Mesendoderm (in vitro differentiated cells): ENCODE data around the gene SLC35A5.

Experiments used
- DNase-seq: peaks from one replicate; pipeline ENCODE4 v3.0.0; 2013
- H2AK5ac ChIP-seq: 2 replicates; pipeline ENCODE4 v1.6.1; 2013; ENCODE audit warnings: low read length, inconsistent platforms
- H2BK120ac ChIP-seq: 2 replicates; pipeline ENCODE4 v1.6.1; 2013; ENCODE audit warnings: low read depth, mild to moderate bottlenecking, low read length, moderate library complexity, mixed read lengths
- H2BK15ac ChIP-seq: replicated peaks from 2 replicates; pipeline ENCODE4 v1.6.1; 2013; ENCODE audit warnings: low read depth, mild to moderate bottlenecking, moderate library complexity
- H2BK5ac ChIP-seq: 2 replicates; pipeline ENCODE4 v1.6.1; 2013; ENCODE audit warnings: low read length, inconsistent platforms
- H3K18ac ChIP-seq: 2 replicates; pipeline ENCODE4 v1.6.1; 2013; ENCODE audit warnings: mild to moderate bottlenecking, low read length, mixed read lengths
- H3K23ac ChIP-seq: one replicate; pipeline ENCODE4 v1.6.1; 2013; ENCODE audit warnings: low read length
- H3K27ac ChIP-seq: 2 replicates; pipeline ENCODE4 v1.5.1; 2013; ENCODE audit warnings: low read depth, mild to moderate bottlenecking, inconsistent platforms, low read length, moderate library complexity
- H3K27me3 ChIP-seq: 2 replicates; pipeline ENCODE4 v1.6.1; 2013; ENCODE audit warnings: low read length, control low read depth, mild to moderate bottlenecking, inconsistent platforms; ENCODE audit not compliant: insufficient read depth, poor library complexity
- H3K36me3 ChIP-seq: 2 replicates; pipeline ENCODE4 v1.6.1; 2013; ENCODE audit warnings: low read length, inconsistent platforms; ENCODE audit not compliant: control insufficient read depth, insufficient read depth
- H3K4ac ChIP-seq: one replicate; pipeline ENCODE4 v1.6.1; 2013; ENCODE audit warnings: low read depth, mild to moderate bottlenecking, low read length, moderate library complexity
- H3K4me1 ChIP-seq: 2 replicates; pipeline ENCODE4 v1.6.1; 2013; ENCODE audit warnings: low read depth, low read length, inconsistent platforms; ENCODE audit not compliant: control insufficient read depth
- H3K4me2 ChIP-seq: 2 replicates; pipeline ENCODE4 v1.6.1; 2013; ENCODE audit warnings: low read length
- H3K4me3 ChIP-seq: 2 replicates; pipeline ENCODE4 v1.5.1; 2013; ENCODE audit warnings: mild to moderate bottlenecking, low read length
- H3K56ac ChIP-seq: one replicate; pipeline ENCODE4 v1.6.1; 2013; ENCODE audit warnings: low read length
- H3K79me1 ChIP-seq: 2 replicates; pipeline ENCODE4 v1.6.1; 2013; ENCODE audit warnings: low read length, inconsistent platforms
- H3K79me2 ChIP-seq: 2 replicates; pipeline ENCODE4 v1.6.1; 2013; ENCODE audit warnings: mild to moderate bottlenecking, low read length; ENCODE audit not compliant: control insufficient read depth, insufficient read depth
- H3K9ac ChIP-seq: 2 replicates; pipeline ENCODE4 v1.6.1; 2013; ENCODE audit warnings: low read length, inconsistent platforms
- H4K5ac ChIP-seq: one replicate; pipeline ENCODE4 v1.6.1; 2013; ENCODE audit warnings: low read length
- H4K8ac ChIP-seq: one replicate; pipeline ENCODE4 v1.6.1; 2013; ENCODE audit warnings: low read depth, mild to moderate bottlenecking, control low read depth, low read length, moderate library complexity
- WGBS: extraction: QIAGEN DNeasy Blood & Tissue Kit; methylation state at CpG from one replicate; pipeline ENCODE4 v1.1.7; 2013; ENCODE audit warnings: low lambda C conversion rate, missing lambda C conversion rate; ENCODE audit not compliant: insufficient coverage; ENCODE audit errors: extremely low coverage; 5-methylcytosine and 5-hydroxymethylcytosine counted together

Gene SLC35A5

GRCh38 chr3:112593258-112593657, 31.4 kb downstream of the SLC35A5 start:
- H4K5ac ChIP-seq: no peak overlapping the region
- no peak overlapping the region for H3K23ac ChIP-seq
- no peak overlapping the region for H3K18ac ChIP-seq
- no peaks in the 10 kb centered on the region for H3K27me3 ChIP-seq
- no peak overlapping the region for H3K4ac ChIP-seq
- H3K79me2 ChIP-seq: no peaks in the 10 kb centered on the region
- H3K4me1 ChIP-seq: no peaks in the 10 kb centered on the region
- H3K27ac ChIP-seq: no peak overlapping the region
- H3K56ac ChIP-seq: no peak overlapping the region
- no peak overlapping the region for H2BK120ac ChIP-seq
- no peaks in the 10 kb centered on the region for H3K79me1 ChIP-seq
- H2AK5ac ChIP-seq: no peak overlapping the region
- no peak overlapping the region for H3K9ac ChIP-seq
- no peak overlapping the region for H4K8ac ChIP-seq
- H2BK15ac ChIP-seq: no peak overlapping the region
- no peaks in the 10 kb centered on the region for H3K36me3 ChIP-seq
- H2BK5ac ChIP-seq: no peak overlapping the region
- H3K4me3 ChIP-seq: no peak overlapping the region
- H3K4me2 ChIP-seq: no peak overlapping the region
- no peak for DNase-seq

DNA sequence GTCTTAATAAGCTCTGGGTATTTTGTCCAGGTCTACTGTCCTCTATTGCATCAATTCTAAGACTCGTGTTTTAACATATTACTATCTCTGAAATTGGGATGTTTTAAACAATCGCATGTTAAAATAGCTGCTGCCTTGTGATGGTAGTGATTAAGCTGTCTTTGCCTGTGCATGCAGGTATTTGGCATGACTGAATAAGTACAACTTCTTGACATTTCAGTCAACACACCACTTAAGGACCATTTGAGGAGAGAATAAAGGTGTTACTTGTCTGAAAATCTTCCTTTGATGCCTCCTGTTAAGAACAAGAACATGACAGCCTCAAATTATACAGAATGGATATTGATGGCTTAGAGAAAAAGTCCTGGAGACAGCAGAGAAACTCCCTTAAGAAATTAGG, 33.0 kb downstream of the SLC35A5 start:
- Histone ChIP-seq H2AK5ac (no peak overlapping the region), H3K4ac (no peak overlapping the region), H3K4me2 (no peak overlapping the region), H3K23ac (no peak overlapping the region), H3K4me1 (no peaks in the 10 kb centered on the region), H3K79me1 (no peaks in the 10 kb centered on the region), H3K27ac (no peak overlapping the region), H2BK120ac (no peak overlapping the region), H3K9ac (no peak overlapping the region), H4K8ac (no peak overlapping the region), H3K18ac (no peak overlapping the region), H3K56ac (no peak overlapping the region), H2BK15ac (no peak overlapping the region), H4K5ac (no peak overlapping the region), H3K79me2 (no peaks in the 10 kb centered on the region), H3K4me3 (no peak overlapping the region), H3K36me3 (no peaks in the 10 kb centered on the region), H3K27me3 (no peaks in the 10 kb centered on the region), H2BK5ac (no peak overlapping the region)
- DNase-seq: no peak
- WGBS: no CpG with 5 or more reads among the region's 2 CpGs

GRCh38 chr3:112597945-112598344, 36.1 kb downstream of the SLC35A5 start:
- Histone ChIP-seq H3K4me3 (no peak overlapping the region), H2BK15ac (no peak overlapping the region), H3K4me2 (no peak overlapping the region), H3K23ac (no peak overlapping the region), H3K27me3 (no peaks in the 10 kb centered on the region), H4K8ac (no peak overlapping the region), H3K79me2 (no peaks in the 10 kb centered on the region), H3K4ac (no peak overlapping the region), H3K4me1 (no peaks in the 10 kb centered on the region), H2BK5ac (no peak overlapping the region), H3K9ac (no peak overlapping the region), H3K56ac (no peak overlapping the region), H2BK120ac (no peak overlapping the region), H3K36me3 (no peaks in the 10 kb centered on the region), H3K18ac (no peak overlapping the region), H3K27ac (no peak overlapping the region), H3K79me1 (no peaks in the 10 kb centered on the region), H4K5ac (no peak overlapping the region), H2AK5ac (no peak overlapping the region)
- no CpG with 5 or more reads among the region's 2 CpGs for WGBS
- DNase-seq: no peak

DNA sequence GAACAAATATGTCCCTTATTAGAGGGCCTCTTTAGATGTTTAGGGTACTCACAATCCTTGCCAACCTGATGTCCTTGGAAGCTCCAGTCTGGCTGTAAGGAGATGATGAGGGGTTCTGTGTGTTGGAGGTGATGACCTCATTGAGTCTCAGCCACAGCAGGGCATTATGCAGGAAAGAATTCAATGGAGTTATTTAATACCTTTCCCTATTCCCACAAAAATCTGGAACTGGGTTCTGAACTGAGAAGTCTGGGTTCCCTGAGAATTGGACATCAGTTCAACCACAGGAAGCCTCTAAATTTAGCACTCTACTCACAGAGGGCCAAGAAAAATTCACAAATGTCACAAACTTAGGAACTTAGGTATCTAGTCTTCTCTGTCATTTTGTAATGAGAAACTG, 36.9 kb downstream of the SLC35A5 start:
- Histone ChIP-seq H2BK5ac (no peak overlapping the region), H2BK120ac (no peak overlapping the region), H3K4me1 (no peaks in the 10 kb centered on the region), H3K4me2 (no peak overlapping the region), H3K56ac (no peak overlapping the region), H2AK5ac (no peak overlapping the region), H3K18ac (no peak overlapping the region), H3K79me1 (no peaks in the 10 kb centered on the region), H3K4me3 (no peak overlapping the region), H3K4ac (no peak overlapping the region), H4K8ac (no peak overlapping the region), H3K79me2 (no peaks in the 10 kb centered on the region), H3K9ac (no peak overlapping the region), H2BK15ac (no peak overlapping the region), H3K27me3 (no peaks in the 10 kb centered on the region), H3K36me3 (no peaks in the 10 kb centered on the region), H4K5ac (no peak overlapping the region), H3K27ac (no peak overlapping the region), H3K23ac (no peak overlapping the region)
- DNase-seq: no peak

DNA sequence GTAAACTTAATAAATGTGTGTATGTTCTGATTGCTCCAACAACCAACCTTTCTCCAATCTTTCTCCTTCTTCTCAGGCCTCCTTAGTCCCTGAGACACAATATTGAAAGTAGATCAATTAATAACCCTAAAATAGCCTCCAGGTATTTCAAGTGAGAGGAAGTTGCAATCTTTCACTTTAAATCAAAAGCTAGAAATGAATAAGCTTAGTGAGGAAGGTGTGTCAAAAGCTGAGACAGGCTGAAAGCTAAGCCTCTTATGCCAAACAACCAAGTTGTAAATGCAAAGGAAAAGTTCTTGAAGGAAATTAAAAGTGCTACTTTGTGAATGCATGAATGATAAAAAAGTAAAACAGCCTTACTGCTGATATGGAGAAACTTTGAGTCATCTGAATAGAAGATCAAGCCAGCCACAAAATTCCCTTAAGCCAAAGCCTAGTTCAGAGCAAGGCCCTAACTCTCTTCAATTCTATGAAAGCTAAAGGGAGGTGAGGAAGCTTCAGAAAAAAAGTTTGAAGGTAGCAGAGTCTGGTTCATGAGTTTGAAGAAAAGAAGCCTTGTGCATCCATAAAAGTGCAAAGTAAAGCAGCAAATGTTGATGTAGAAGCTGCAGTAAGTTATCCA, 40.5 kb downstream of the SLC35A5 start:
- Histone ChIP-seq H4K5ac (no peak overlapping the region), H3K27me3 (no peaks in the 10 kb centered on the region), H3K18ac (no peak overlapping the region), H3K4me1 (no peaks in the 10 kb centered on the region), H3K23ac (no peak overlapping the region), H3K9ac (no peak overlapping the region), H3K4me2 (no peak overlapping the region), H2AK5ac (no peak overlapping the region), H3K56ac (no peak overlapping the region), H2BK120ac (no peak overlapping the region), H2BK5ac (no peak overlapping the region), H3K27ac (no peak overlapping the region), H3K79me2 (no peaks in the 10 kb centered on the region), H2BK15ac (no peak overlapping the region), H3K4me3 (no peak overlapping the region), H3K4ac (no peak overlapping the region), H3K79me1 (no peaks in the 10 kb centered on the region), H4K8ac (no peak overlapping the region), H3K36me3 (no peaks in the 10 kb centered on the region)
- no peak for DNase-seq

GRCh38 chr3:112604536-112604935, 42.7 kb downstream of the SLC35A5 start:
- DNase-seq: no peak
- no CpG with 5 or more reads among the region's 4 CpGs for WGBS
- H3K4me2 ChIP-seq: no peak overlapping the region
- H3K27me3 ChIP-seq: no peaks in the 10 kb centered on the region
- H2AK5ac ChIP-seq: no peak overlapping the region
- H3K4ac ChIP-seq: no peak overlapping the region
- no peaks in the 10 kb centered on the region for H3K79me2 ChIP-seq
- H2BK5ac ChIP-seq: no peak overlapping the region
- H4K5ac ChIP-seq: no peak overlapping the region
- H3K23ac ChIP-seq: no peak overlapping the region
- no peaks in the 10 kb centered on the region for H3K36me3 ChIP-seq
- H3K4me3 ChIP-seq: no peak overlapping the region
- no peak overlapping the region for H2BK15ac ChIP-seq
- no peak overlapping the region for H4K8ac ChIP-seq
- H3K79me1 ChIP-seq: no peaks in the 10 kb centered on the region
- H3K56ac ChIP-seq: no peak overlapping the region
- H3K18ac ChIP-seq: no peak overlapping the region
- no peaks in the 10 kb centered on the region for H3K4me1 ChIP-seq
- no peak overlapping the region for H3K9ac ChIP-seq
- H2BK120ac ChIP-seq: no peak overlapping the region
- no peak overlapping the region for H3K27ac ChIP-seq
